Measurements from ENCODE around the gene TNFAIP6. TPM values are rescaled to one million over a fixed set of nuclear protein-coding genes. Genes with fewer than 3 reads are reported as not detected.

The TNFAIP6 gene
- total RNA-seq, 1 experiment from 2014 or later = not detected

DNA sequence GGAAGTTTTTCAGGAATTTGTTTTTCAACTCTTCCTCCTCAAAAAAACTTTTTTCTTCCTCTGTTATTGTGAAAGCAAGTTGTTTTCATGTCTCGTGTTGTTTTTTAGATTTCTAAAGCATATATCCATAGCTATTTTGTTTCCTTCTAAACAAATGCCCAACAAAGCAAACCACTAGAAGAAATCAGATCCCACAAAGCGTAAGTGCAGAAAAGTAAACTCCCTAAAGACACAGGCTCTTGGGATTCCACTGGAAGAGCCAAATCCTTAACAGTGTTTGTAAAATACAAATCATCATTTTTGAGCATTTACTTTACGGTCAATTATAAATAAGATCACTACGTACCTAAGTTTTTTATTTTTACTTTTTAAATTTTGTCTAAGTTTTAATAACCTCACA lies 30.6 kb downstream of the TNFAIP6 start:
- H3K9me2 ChIP-seq (ENCODE audit: insufficient read depth) = no peaks in the 10 kb centered on the region
- TF ChIP-seq RAD21 (IDR thresholded peaks at IDR 0.05; ENCODE audit: low read depth) = no peak
- TF ChIP-seq, protein P1, sequence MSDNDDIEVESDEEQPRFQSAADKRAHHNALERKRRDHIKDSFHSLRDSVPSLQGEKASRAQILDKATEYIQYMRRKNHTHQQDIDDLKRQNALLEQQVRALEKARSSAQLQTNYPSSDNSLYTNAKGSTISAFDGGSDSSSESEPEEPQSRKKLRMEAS (IDR thresholded peaks at IDR 0.05) = no peak
- no peak for TF ChIP-seq POLR2AphosphoS5 (IDR thresholded peaks at IDR 0.05; ENCODE audit: low read depth, low read length)
- no peak for TF ChIP-seq EZH2 (IDR thresholded peaks at IDR 0.05)
- TF ChIP-seq YY1 (IDR thresholded peaks at IDR 0.05; ENCODE audit: extremely low read depth, insufficient replicate concordance, low read depth, low read length) = no peak
- TF ChIP-seq, protein P2, sequence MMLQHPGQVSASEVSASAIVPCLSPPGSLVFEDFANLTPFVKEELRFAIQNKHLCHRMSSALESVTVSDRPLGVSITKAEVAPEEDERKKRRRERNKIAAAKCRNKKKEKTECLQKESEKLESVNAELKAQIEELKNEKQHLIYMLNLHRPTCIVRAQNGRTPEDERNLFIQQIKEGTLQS (IDR thresholded peaks at IDR 0.05) = no peak
- no peak for TF ChIP-seq CTCF (IDR thresholded peaks at IDR 0.05 in 2 of 3, conservative IDR thresholded peaks at IDR 0.05 in 1 of 3; ENCODE audit: borderline replicate concordance in 1 of 3, insufficient read depth in 1 of 3, low read depth in 2 of 3, low read length in 2 of 3)
- TF ChIP-seq SIN3A (IDR thresholded peaks at IDR 0.05; ENCODE audit: low read depth) = no peak
- no peak for TF ChIP-seq SP1 (IDR thresholded peaks at IDR 0.05; ENCODE audit: low read depth)
- no peak for TF ChIP-seq EZH2phosphoT487 (IDR thresholded peaks at IDR 0.05; ENCODE audit: borderline replicate concordance)
- TF ChIP-seq TCF7L2 (IDR thresholded peaks at IDR 0.05; ENCODE audit: borderline replicate concordance, extremely low read depth, insufficient read depth, insufficient read length) = no peak
- TF ChIP-seq SRF (IDR thresholded peaks at IDR 0.05; ENCODE audit: low read depth) = no peak
- TF ChIP-seq ZBTB33 (IDR thresholded peaks at IDR 0.05; ENCODE audit: extremely low read depth, insufficient replicate concordance, low read length) = no peak
- TF ChIP-seq REST (IDR thresholded peaks at IDR 0.05; ENCODE audit: low read depth) = no peak
- no peak for TF ChIP-seq CBX3 (IDR thresholded peaks at IDR 0.05; ENCODE audit: low read depth)
- TF ChIP-seq ELF1 (IDR thresholded peaks at IDR 0.05; ENCODE audit: borderline replicate concordance, low read depth) = no peak
- TF ChIP-seq FOSL1 (IDR thresholded peaks at IDR 0.05; ENCODE audit: low read depth) = no peak
- TF ChIP-seq JUND (IDR thresholded peaks at IDR 0.05) = no peak
- no peak for ATAC-seq
- H3K4me3 ChIP-seq (replicated peaks in 1 of 2; ENCODE audit: low read depth in 1 of 2, low read length in 2 of 2) = no peak overlapping the region
- H3K9me3 ChIP-seq (ENCODE audit: control insufficient read depth in 1 of 2, insufficient read depth in 1 of 2, low read depth in 1 of 2, low read length in 2 of 2) = no peaks in the 10 kb centered on the region
- no TSS peak for BruUV-seq (replicated peaks)
- H3K9ac ChIP-seq (ENCODE audit: low read length) = no peak overlapping the region
- ChIA-PET CTCF (no interaction called here), RAD21 (ENCODE audit: low non-redundant PET in 1 of 2, low total read pairs in 2 of 2, uncharacterized antibody in 2 of 2, unreplicated experiment in 2 of 2) (no interaction called here), POLR2A (no interaction called here)
- H4K20me1 ChIP-seq (ENCODE audit: insufficient read depth) = no peaks in the 10 kb centered on the region
- H2AFZ ChIP-seq (ENCODE audit: low read depth, low read length, poor library complexity, severe bottlenecking) = no peak overlapping the region
- no peaks in the 10 kb centered on the region for H3K79me2 ChIP-seq (ENCODE audit: insufficient read depth, low read length)
- H3K4me1 ChIP-seq (ENCODE audit: control insufficient read depth in 1 of 2, insufficient read depth in 2 of 2, low read length in 2 of 2) = no peaks in the 10 kb centered on the region
- intact Hi-C loops (cut with micrococcal nuclease) = no loop called here
- H3K27ac ChIP-seq (ENCODE audit: low read depth, low read length) = no peak overlapping the region
- H3K36me3 ChIP-seq (ENCODE audit: control insufficient read depth in 1 of 2, insufficient read depth in 2 of 2, low read length in 2 of 2) = no peaks in the 10 kb centered on the region
- no peaks in the 10 kb centered on the region for H3K27me3 ChIP-seq (ENCODE audit: insufficient read depth, low read length)
- no peak for DNase-seq (ENCODE audit: low read depth, low spot score)
- H3K4me2 ChIP-seq (ENCODE audit: low read length) = no peak overlapping the region
